ENCODE measurements around the gene PDS5B. TPM values are rescaled to one million over a fixed set of nuclear protein-coding genes. Genes with fewer than 3 reads are reported as not detected.

PDS5B gene, protein sequence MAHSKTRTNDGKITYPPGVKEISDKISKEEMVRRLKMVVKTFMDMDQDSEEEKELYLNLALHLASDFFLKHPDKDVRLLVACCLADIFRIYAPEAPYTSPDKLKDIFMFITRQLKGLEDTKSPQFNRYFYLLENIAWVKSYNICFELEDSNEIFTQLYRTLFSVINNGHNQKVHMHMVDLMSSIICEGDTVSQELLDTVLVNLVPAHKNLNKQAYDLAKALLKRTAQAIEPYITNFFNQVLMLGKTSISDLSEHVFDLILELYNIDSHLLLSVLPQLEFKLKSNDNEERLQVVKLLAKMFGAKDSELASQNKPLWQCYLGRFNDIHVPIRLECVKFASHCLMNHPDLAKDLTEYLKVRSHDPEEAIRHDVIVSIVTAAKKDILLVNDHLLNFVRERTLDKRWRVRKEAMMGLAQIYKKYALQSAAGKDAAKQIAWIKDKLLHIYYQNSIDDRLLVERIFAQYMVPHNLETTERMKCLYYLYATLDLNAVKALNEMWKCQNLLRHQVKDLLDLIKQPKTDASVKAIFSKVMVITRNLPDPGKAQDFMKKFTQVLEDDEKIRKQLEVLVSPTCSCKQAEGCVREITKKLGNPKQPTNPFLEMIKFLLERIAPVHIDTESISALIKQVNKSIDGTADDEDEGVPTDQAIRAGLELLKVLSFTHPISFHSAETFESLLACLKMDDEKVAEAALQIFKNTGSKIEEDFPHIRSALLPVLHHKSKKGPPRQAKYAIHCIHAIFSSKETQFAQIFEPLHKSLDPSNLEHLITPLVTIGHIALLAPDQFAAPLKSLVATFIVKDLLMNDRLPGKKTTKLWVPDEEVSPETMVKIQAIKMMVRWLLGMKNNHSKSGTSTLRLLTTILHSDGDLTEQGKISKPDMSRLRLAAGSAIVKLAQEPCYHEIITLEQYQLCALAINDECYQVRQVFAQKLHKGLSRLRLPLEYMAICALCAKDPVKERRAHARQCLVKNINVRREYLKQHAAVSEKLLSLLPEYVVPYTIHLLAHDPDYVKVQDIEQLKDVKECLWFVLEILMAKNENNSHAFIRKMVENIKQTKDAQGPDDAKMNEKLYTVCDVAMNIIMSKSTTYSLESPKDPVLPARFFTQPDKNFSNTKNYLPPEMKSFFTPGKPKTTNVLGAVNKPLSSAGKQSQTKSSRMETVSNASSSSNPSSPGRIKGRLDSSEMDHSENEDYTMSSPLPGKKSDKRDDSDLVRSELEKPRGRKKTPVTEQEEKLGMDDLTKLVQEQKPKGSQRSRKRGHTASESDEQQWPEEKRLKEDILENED (N-terminal part only)
- total RNA-seq (10 to 100 TPM; 48.7 to 65.9 (median 55.7) TPM), polyA plus RNA-seq (1 to 10 TPM; 4.5 to 8.1 (median 6.1) TPM)
- long read RNA-seq, donor 1, full-length matches to known transcripts: 3 of 3 reads
- long read RNA-seq, donor 1, partial matches to known transcripts: 0 of 3 reads
- long read RNA-seq, donor 1, other reads (novel, unspliced or antisense): 0 of 3 reads
- long read RNA-seq, donor 2: 0 reads

DNA sequence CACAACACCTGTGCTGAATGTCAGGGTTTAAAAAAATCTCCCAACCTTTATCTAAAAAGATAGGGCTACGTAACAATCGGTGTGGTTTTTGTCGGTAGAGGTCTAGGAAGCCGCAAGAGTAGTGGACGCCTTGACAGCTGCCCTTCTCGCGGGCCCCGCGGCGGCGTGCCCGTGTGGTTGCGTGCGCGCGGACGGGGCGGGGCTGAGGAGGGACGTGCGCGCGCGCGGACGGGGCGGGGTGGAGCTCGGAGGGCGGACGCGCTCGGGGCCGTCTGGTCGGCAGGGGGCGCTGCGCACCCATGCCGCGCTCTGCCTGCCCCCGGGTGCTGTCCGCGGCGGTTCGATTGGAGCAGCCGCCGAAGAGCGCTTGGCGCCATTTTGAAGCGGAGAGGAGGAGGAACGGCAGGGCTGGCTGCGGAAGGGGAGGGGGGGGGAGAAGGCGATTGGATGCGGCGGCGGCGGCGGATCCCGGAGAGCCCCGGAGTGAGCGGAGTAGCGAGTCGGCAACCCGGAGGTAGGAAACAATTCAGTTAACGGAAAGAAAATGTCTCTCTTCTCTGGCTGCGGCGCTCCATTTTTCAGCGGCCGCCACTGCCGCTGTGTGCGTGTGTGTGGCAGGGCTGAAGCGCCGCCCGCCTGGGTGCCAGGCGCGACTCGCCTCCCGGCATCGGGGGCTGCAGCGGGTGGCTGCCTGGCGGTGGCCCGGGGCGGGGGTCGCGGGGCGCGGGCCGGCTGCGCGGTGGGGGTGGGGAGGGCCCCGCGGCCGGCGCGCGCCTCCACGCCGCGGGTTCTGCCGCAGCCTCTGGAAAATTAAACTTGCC, at the start of gene PDS5B:
PDS5B (plus strand) TSS at position 373 of the 821 bp plus-strand sequence. CDS start 62,321 bp downstream, outside the sequence.
- intact Hi-C loops (cut with DNase I; ENCODE audit: low total_unique reads): loop anchor here (5.0 kb wide), 1 partner anchor 51 kb away; no protein-coding TSS in a partner anchor
- peak; percentile 99 for DNase-seq
- Histone ChIP-seq H3K27me3 (replicated peaks in 1 of 7) (no peaks in the 10 kb centered on the region), H3K4me1 (peaks cover 23 to 49% (median 37%) of the 10 kb centered on the region in 6 donors), H3K27ac (peak within 1 kb of the TSS; percentile 78 to 96 (median 95)), H3K9me3 (no peaks in the 10 kb centered on the region), H3K36me3 (no peaks in the 10 kb centered on the region), H3K4me3 (peak within 1 kb of the TSS; percentile 59 to 92 (median 71))
- WGBS, 5 donors: 0 to 1% (median 0%) methylated on average over 30 to 97 of the region's 97 CpGs
- TF ChIP-seq, protein P1, sequence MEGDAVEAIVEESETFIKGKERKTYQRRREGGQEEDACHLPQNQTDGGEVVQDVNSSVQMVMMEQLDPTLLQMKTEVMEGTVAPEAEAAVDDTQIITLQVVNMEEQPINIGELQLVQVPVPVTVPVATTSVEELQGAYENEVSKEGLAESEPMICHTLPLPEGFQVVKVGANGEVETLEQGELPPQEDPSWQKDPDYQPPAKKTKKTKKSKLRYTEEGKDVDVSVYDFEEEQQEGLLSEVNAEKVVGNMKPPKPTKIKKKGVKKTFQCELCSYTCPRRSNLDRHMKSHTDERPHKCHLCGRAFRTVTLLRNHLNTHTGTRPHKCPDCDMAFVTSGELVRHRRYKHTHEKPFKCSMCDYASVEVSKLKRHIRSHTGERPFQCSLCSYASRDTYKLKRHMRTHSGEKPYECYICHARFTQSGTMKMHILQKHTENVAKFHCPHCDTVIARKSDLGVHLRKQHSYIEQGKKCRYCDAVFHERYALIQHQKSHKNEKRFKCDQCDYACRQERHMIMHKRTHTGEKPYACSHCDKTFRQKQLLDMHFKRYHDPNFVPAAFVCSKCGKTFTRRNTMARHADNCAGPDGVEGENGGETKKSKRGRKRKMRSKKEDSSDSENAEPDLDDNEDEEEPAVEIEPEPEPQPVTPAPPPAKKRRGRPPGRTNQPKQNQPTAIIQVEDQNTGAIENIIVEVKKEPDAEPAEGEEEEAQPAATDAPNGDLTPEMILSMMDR (IDR thresholded peaks at IDR 0.05 in 8 of 11, conservative IDR thresholded peaks at IDR 0.05 in 3 of 11): peak; percentile 81 to 100 (median 98)
- TF ChIP-seq POLR2AphosphoS5 (IDR thresholded peaks at IDR 0.05) (peak; percentile 89 to 90 (median 89)), POLR2A (IDR thresholded peaks at IDR 0.05) (peak in 1 of 3 donors; percentile 43)

- DNase-seq: peak; percentile 86
- intact Hi-C loops (cut with DNase I; ENCODE audit: low total_unique reads): no loop called here
These were observed 48.6 kb upstream of the PDS5B start for GRCh38 chr13:32537580-32538142.

More at GRCh38 chr13:32537580-32538142, 48.6 kb upstream of the PDS5B start:
- Histone ChIP-seq H3K4me1 (peaks cover 38 to 61% (median 55%) of the 10 kb centered on the region in 6 donors), H3K4me3 (peak overlapping the region; percentile 58 to 87 (median 69)), H3K27ac (peak overlapping the region; percentile 94 to 98 (median 96)), H3K9me3 (no peaks in the 10 kb centered on the region), H3K36me3 (peaks cover 0 to 31% (median 17%) of the 10 kb centered on the region in 6 donors), H3K27me3 (replicated peaks in 1 of 7) (no peaks in the 10 kb centered on the region)
- 27 to 42% (median 29%) methylated on average over 14 to 22 of the region's 22 CpGs for WGBS, 5 donors
- TF ChIP-seq POLR2AphosphoS5 (IDR thresholded peaks at IDR 0.05) (no peak), POLR2A (IDR thresholded peaks at IDR 0.05) (no peak)
- TF ChIP-seq, protein P1 (IDR thresholded peaks at IDR 0.05 in 8 of 11, conservative IDR thresholded peaks at IDR 0.05 in 3 of 11): no peak

Measured in spleen (tissue), 13 donors.